OCI-LY7 (cell line): ENCODE measurements around the gene JMJD4. TPM values are rescaled to one million over a fixed set of nuclear protein-coding genes. Genes with fewer than 3 reads are reported as not detected.

ENCODE experiments used
- BruUV-seq: library from RNA; stranded (reverse); fragments of 400-500 nt; replicated peaks from 2 replicates; lab custom pipeline; 2021; lab: Mats Ljungman, UMichigan
- CTCF ChIA-PET: fragments of 300-600 bp; sonication (Branson Sonifier 250); formaldehyde crosslinking; loops from one replicate; lab custom pipeline; 2022; ENCODE audit warnings: antibody characterized with exemption; ENCODE audit not compliant: unreplicated experiment; lab: Charles Lee
- POLR2A ChIA-PET: fragments of 300-600 bp; sonication (Branson Sonifier 250); formaldehyde crosslinking; loops from one replicate; lab custom pipeline; 2022; ENCODE audit warnings: antibody characterized with exemption; lab: Charles Lee
- DNase-seq: peaks from one replicate; pipeline ENCODE4 v3.0.0-alpha.2; 2015; ENCODE audit warnings: low spot score
- H2AFZ ChIP-seq: fragments of 200-600 bp; sonication (generic), shearing (Covaris generic); 2 replicates; pipeline ENCODE4 v1.6.1; 2014; ENCODE audit warnings: mild to moderate bottlenecking, antibody characterized with exemption, low read length, moderate library complexity
- H3K27ac ChIP-seq: fragments of 200-600 bp; sonication (generic); 2 replicates; pipeline ENCODE4 v1.5.1; 2014; ENCODE audit warnings: mixed run types, low read depth, mild to moderate bottlenecking, moderate library complexity, low read length, inconsistent platforms; ENCODE audit not compliant: poor library complexity, severe bottlenecking
- H3K36me3 ChIP-seq: fragments of 200-600 bp; sonication (generic); 2 replicates; pipeline ENCODE4 v1.6.1; 2014; ENCODE audit warnings: mild to moderate bottlenecking, antibody characterized with exemption, low read length, moderate library complexity, mixed read lengths; ENCODE audit not compliant: insufficient read depth
- H3K4me1 ChIP-seq: fragments of 200-600 bp; sonication (generic); 2 replicates; pipeline ENCODE4 v1.5.1; 2014; ENCODE audit warnings: mild to moderate bottlenecking, low read length; ENCODE audit not compliant: insufficient read depth, poor library complexity, severe bottlenecking
- H3K4me2 ChIP-seq: fragments of 200-600 bp; sonication (generic); 2 replicates; pipeline ENCODE4 v1.6.1; 2014; ENCODE audit warnings: mild to moderate bottlenecking, low read length
- H3K4me3 ChIP-seq: fragments of 200-600 bp; sonication (generic); 2 replicates; pipeline ENCODE4 v1.5.1; 2014; ENCODE audit warnings: mild to moderate bottlenecking, low read depth, low read length; ENCODE audit not compliant: poor library complexity, severe bottlenecking
- H3K79me2 ChIP-seq: fragments of 200-600 bp; sonication (generic); 2 replicates; pipeline ENCODE4 v1.6.1; 2016; ENCODE audit warnings: low read depth, mild to moderate bottlenecking, low read length, moderate library complexity, mixed read lengths; ENCODE audit not compliant: insufficient read depth
- H3K9me2 ChIP-seq: fragments of 200-600 bp; sonication (generic); 2 replicates; pipeline ENCODE4 v1.6.1; 2016; ENCODE audit warnings: mild to moderate bottlenecking, low read length, mixed read lengths; ENCODE audit not compliant: insufficient read depth
- H3K9me3 ChIP-seq: fragments of 200-600 bp; sonication (generic); 2 replicates; pipeline ENCODE4 v1.6.1; 2014; ENCODE audit warnings: mild to moderate bottlenecking, mixed run types, low read length, mixed read lengths
- H4K20me1 ChIP-seq: fragments of 200-600 bp; sonication (generic); 2 replicates; pipeline ENCODE4 v1.6.1; 2014; ENCODE audit warnings: mild to moderate bottlenecking, antibody characterized with exemption, low read length, moderate library complexity, mixed read lengths; ENCODE audit not compliant: insufficient read depth
- EZH2phosphoT487 ChIP-seq: fragments of 200-600 bp; sonication (generic); IDR thresholded peaks from 2 replicates; pipeline ENCODE4 v1.6.1; 2018; ENCODE audit warnings: low read depth, borderline replicate concordance, mild to moderate bottlenecking, mixed run types, antibody characterized with exemption, low read length, moderate library complexity, mixed read lengths
- intact Hi-C: fragments of 100-400 bp; cut with micrococcal nuclease; formaldehyde crosslinking; loops from one replicate; pipeline ENCODE4 v1.10.0; 2022; ENCODE audit not compliant: unreplicated experiment
- total RNA-seq, 2 experiments: library from RNA; depleted of rRNA in 1 of 2; stranded (reverse); fragments of >200 nt in 1 of 2; shearing (Covaris generic) in 1 of 2; gene quantifications; 2 replicates each; pipeline ENCODE4 v1.2.3, GENCODE V29; 2014 to 2022
- TF ChIP-seq, protein P1 (sequence below): fragments of 200-600 bp; sonication (generic); conservative IDR thresholded peaks from 2 replicates; pipeline ENCODE4 v1.5.1; 2014; ENCODE audit warnings: mild to moderate bottlenecking, antibody characterized with exemption, low read length, moderate library complexity, mixed read lengths

Gene JMJD4
- total RNA-seq, 2 experiments from 2014 or later = 27.8 to 41.8 TPM

DNA sequence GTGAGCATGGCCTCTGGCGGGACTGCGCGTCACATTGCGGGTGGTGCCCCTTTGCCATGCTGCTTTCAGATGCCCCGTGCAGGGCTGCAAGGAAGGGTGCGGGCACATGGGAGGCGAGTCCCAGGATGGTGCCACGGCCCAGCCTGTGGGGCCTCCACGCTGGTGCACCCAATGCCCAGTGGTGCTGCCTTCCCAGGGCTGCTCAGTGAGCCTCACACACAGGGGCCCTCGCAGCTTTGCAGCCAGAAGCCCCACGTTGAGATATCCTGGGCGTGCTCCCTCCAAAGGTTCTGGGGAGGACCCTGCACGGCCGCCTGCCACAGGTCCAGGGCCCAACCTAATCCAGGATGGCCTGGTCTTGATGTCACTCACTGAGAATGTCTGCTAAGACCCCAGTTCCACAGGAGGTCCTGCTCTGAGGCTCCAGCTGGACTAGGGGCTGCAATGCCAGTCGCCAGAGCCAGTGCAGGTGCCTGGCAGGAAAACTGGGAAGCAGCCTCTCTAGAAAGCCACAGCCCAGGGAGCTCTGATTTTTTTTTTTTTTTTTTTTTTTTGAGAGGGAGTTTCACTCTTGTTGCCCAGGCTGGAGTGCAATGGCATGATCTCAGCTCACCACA, 46.3 kb upstream of the JMJD4 start:
- Histone ChIP-seq H3K4me3 (no peak overlapping the region), H2AFZ (no peak overlapping the region), H3K9me3 (no peaks in the 10 kb centered on the region), H3K4me2 (no peak overlapping the region), H3K36me3 (peaks cover 3% of the 10 kb centered on the region; the same call in 1 of the 2 replicates), H3K4me1 (no peaks in the 10 kb centered on the region), H4K20me1 (no peaks in the 10 kb centered on the region), H3K79me2 (no peaks in the 10 kb centered on the region), H3K9me2 (no peaks in the 10 kb centered on the region), H3K27ac (no peak overlapping the region)
- DNase-seq = no peak
- TF ChIP-seq, protein P1, sequence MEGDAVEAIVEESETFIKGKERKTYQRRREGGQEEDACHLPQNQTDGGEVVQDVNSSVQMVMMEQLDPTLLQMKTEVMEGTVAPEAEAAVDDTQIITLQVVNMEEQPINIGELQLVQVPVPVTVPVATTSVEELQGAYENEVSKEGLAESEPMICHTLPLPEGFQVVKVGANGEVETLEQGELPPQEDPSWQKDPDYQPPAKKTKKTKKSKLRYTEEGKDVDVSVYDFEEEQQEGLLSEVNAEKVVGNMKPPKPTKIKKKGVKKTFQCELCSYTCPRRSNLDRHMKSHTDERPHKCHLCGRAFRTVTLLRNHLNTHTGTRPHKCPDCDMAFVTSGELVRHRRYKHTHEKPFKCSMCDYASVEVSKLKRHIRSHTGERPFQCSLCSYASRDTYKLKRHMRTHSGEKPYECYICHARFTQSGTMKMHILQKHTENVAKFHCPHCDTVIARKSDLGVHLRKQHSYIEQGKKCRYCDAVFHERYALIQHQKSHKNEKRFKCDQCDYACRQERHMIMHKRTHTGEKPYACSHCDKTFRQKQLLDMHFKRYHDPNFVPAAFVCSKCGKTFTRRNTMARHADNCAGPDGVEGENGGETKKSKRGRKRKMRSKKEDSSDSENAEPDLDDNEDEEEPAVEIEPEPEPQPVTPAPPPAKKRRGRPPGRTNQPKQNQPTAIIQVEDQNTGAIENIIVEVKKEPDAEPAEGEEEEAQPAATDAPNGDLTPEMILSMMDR = no peak
- TF ChIP-seq EZH2phosphoT487 = no peak
- intact Hi-C loops = no loop called here
- no TSS peak for BruUV-seq
- ChIA-PET CTCF (no interaction called here), POLR2A (interaction anchor here (0.7 kb wide), 2 partner anchors 27 to 277 kb away, joined by 3 to 4 read pairs; no protein-coding TSS in a partner anchor)

DNA sequence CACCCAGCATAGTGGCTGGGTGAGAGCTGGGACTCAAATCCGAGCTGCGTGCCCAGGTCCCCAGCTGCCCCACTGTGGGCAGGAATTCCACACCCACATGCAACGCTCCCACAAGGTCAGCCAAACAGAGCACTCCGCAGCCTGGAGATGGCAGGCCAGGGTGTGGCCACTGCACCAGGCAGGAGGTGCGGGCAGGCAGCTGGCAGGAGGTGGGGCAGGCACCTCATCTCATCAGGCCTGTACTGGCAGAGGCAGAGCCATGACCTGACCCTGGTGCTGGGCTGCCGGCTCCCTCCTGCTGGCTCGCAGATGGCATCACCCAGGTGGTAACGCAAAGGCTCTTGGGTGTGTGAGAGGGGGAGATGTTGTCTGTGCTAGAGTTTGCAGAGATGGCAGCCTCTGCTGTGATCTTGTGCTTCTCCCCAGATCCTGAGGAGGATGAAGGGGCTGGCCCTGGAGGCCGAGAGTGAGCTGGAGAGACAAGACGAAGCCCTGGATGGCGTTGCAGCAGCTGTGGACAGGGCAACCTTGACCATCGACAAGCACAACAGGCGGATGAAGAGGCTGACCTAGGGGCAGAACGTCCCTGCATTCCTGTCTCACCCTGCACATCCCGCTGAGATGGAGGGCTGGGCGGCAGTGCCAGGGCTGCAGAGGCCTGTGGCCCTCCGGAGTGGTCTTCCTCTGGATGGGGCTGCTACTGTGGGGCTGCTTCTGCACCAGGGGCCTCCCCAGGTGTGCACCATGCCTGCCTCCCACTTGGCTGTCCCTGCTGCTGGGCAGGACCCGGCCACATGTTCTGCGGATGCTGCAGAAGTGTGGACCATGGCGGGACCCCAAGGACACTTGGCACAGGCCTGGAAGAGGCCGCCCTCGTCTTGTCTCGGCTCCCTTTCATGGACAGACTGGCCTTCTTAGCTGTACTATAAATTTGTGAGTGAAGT, 45.3 kb upstream of the JMJD4 start:
- POLR2A ChIA-PET = no interaction called here
- TF ChIP-seq EZH2phosphoT487 = no peak
- TF ChIP-seq, protein P1 = no peak
- CTCF ChIA-PET = no interaction called here
- Histone ChIP-seq H3K36me3 (peaks cover 8% of the 10 kb centered on the region; the same call in 1 of the 2 replicates), H3K9me3 (no peaks in the 10 kb centered on the region), H3K27ac (no peak overlapping the region), H3K4me1 (no peaks in the 10 kb centered on the region), H3K79me2 (no peaks in the 10 kb centered on the region), H2AFZ (no peak overlapping the region), H3K4me3 (no peak overlapping the region), H3K4me2 (no peak overlapping the region), H4K20me1 (no peaks in the 10 kb centered on the region), H3K9me2 (no peaks in the 10 kb centered on the region)
- intact Hi-C loops = no loop called here
- BruUV-seq = no TSS peak
- no peak for DNase-seq
